Liver (tissue), 9 donors: ENCODE measurements around the gene BCL7C. TPM values are rescaled to one million over a fixed set of nuclear protein-coding genes. Genes with fewer than 3 reads are reported as not detected.

Experiments used
- DNase-seq: peaks from one replicate; pipeline ENCODE4 v3.0.0-alpha.2; 2017; ENCODE audit warnings: low spot score
- H3K27ac ChIP-seq, 2 donors: one replicate each; pipeline ENCODE4 v1.7.0; 2013; ENCODE audit warnings: inconsistent platforms in 2 of 2, low read length in 2 of 2, control low read depth in 1 of 2, low read depth in 1 of 2, mild to moderate bottlenecking in 1 of 2
- H3K27me3 ChIP-seq, 4 donors: one replicate each; pipeline versions ENCODE4 v1.6.1 to v1.7.0; 2013; ENCODE audit warnings: low read length in 3 of 4, inconsistent platforms in 1 of 4, mild to moderate bottlenecking in 1 of 4, moderate library complexity in 1 of 4; ENCODE audit not compliant: control insufficient read depth in 4 of 4, insufficient read depth in 4 of 4
- H3K36me3 ChIP-seq, 4 donors: one replicate each; pipeline versions ENCODE4 v1.6.1 to v1.7.0; 2013; ENCODE audit warnings: low read length in 3 of 4, mild to moderate bottlenecking in 3 of 4, low read depth in 1 of 4, moderate library complexity in 1 of 4; ENCODE audit not compliant: control insufficient read depth in 4 of 4, insufficient read depth in 3 of 4
- H3K4me1 ChIP-seq, 4 donors: one replicate each; pipeline versions ENCODE4 v1.6.1 to v1.7.0; 2013; ENCODE audit warnings: low read length in 3 of 4, mild to moderate bottlenecking in 3 of 4, moderate library complexity in 1 of 4; ENCODE audit not compliant: control insufficient read depth in 4 of 4, insufficient read depth in 4 of 4
- H3K4me3 ChIP-seq, 3 donors: one replicate each; pipeline versions ENCODE4 v1.6.1 to v1.7.0; 2013; ENCODE audit warnings: low read length in 3 of 3, control low read depth in 1 of 3, low read depth in 1 of 3, mild to moderate bottlenecking in 1 of 3
- H3K9ac ChIP-seq, 2 donors: one replicate each; pipeline ENCODE4 v1.7.0; 2013; ENCODE audit warnings: low read length in 2 of 2, mild to moderate bottlenecking in 2 of 2, moderate library complexity in 2 of 2, control low read depth in 1 of 2, low read depth in 1 of 2
- H3K9me3 ChIP-seq, 4 donors: one replicate each; pipeline versions ENCODE4 v1.6.1 to v1.7.0; 2013; ENCODE audit warnings: low read length in 3 of 4; ENCODE audit not compliant: control insufficient read depth in 4 of 4
- EGR1 ChIP-seq, 2 donors: IDR thresholded peaks; 2 replicates each; pipeline ENCODE4 v1.6.1; 2016 to 2018; ENCODE audit warnings: antibody characterized with exemption in 2 of 2, low read depth in 2 of 2
- FOXA1 ChIP-seq: IDR thresholded peaks from 2 replicates; pipeline ENCODE4 v1.6.1; 2016; ENCODE audit warnings: antibody characterized with exemption
- FOXA2 ChIP-seq: IDR thresholded peaks from 2 replicates; pipeline ENCODE4 v1.6.1; 2016; ENCODE audit warnings: antibody characterized with exemption
- GABPA ChIP-seq, 2 donors: IDR thresholded peaks in 1 of 2; conservative IDR thresholded peaks in 1 of 2; 2 replicates each; pipeline ENCODE4 v1.6.1; 2016; ENCODE audit warnings: antibody characterized with exemption in 2 of 2, mild to moderate bottlenecking in 1 of 2, moderate library complexity in 1 of 2
- HNF4A ChIP-seq, 2 donors: conservative IDR thresholded peaks; 2 replicates each; pipeline ENCODE4 v1.6.1; 2016; ENCODE audit warnings: antibody characterized with exemption in 2 of 2, mild to moderate bottlenecking in 2 of 2
- HNF4G ChIP-seq: IDR thresholded peaks from 2 replicates; pipeline ENCODE4 v1.6.1; 2016; ENCODE audit warnings: antibody characterized with exemption
- JUND ChIP-seq, 2 donors: IDR thresholded peaks; 2 replicates each; pipeline ENCODE4 v1.6.1; 2016; ENCODE audit warnings: antibody characterized with exemption in 2 of 2
- NR2F2 ChIP-seq: IDR thresholded peaks from 2 replicates; pipeline ENCODE4 v1.6.1; 2016; ENCODE audit warnings: antibody characterized with exemption
- RAD21 ChIP-seq, 2 donors: IDR thresholded peaks; 2 replicates each; pipeline ENCODE4 v1.6.1; 2016; ENCODE audit warnings: antibody characterized with exemption in 2 of 2, mild to moderate bottlenecking in 2 of 2
- RXRA ChIP-seq, 2 donors: IDR thresholded peaks; 2 replicates each; pipeline ENCODE4 v1.6.1; 2017 to 2018; ENCODE audit warnings: antibody characterized with exemption in 2 of 2, mild to moderate bottlenecking in 1 of 2
- SP1 ChIP-seq: IDR thresholded peaks from 2 replicates; pipeline ENCODE4 v1.6.1; 2018; ENCODE audit warnings: antibody characterized with exemption, mild to moderate bottlenecking
- TAF1 ChIP-seq: conservative IDR thresholded peaks from 2 replicates; pipeline ENCODE4 v1.6.1; 2016; ENCODE audit warnings: antibody characterized with exemption, mild to moderate bottlenecking
- YY1 ChIP-seq: IDR thresholded peaks from 2 replicates; pipeline ENCODE4 v1.6.1; 2016; ENCODE audit warnings: antibody characterized with exemption, mild to moderate bottlenecking
- WGBS: extraction: QIAGEN DNeasy Blood & Tissue Kit; methylation state at CpG from one replicate; pipeline ENCODE4 v1.1.7; 2013; 5-methylcytosine and 5-hydroxymethylcytosine counted together
- polyA plus RNA-seq, 2 donors: library from polyadenylated mRNA; stranded (reverse) in 1 of 2; unstranded in 1 of 2; fragments of 200-250 nt in 1 of 2; fragments of >200 nt in 1 of 2; fragmentation: Nextera tagmentation in 1 of 2; extraction: Ambion mirVana in 1 of 2; gene quantifications; one replicate each; pipeline versions ENCODE4 v1.2.1 to v1.2.3, GENCODE V29; 2013 to 2015
- total RNA-seq, 2 donors: library from RNA; depleted of rRNA; stranded (reverse); fragments of >200 nt; gene quantifications; one replicate each; pipeline ENCODE4 v1.2.3, GENCODE V29; 2014
- TF ChIP-seq, protein P1 (sequence below): IDR thresholded peaks from 2 replicates; pipeline ENCODE4 v1.6.1; 2016; ENCODE audit warnings: antibody characterized with exemption, mild to moderate bottlenecking
- TF ChIP-seq, protein P2 (sequence below): fragments of 150-350 bp; IDR thresholded peaks from 2 replicates; pipeline ENCODE4 v1.5.1; 2017; ENCODE audit warnings: improper control_type of control experiment, low read depth, low read length; ENCODE audit not compliant: missing input control
- TF ChIP-seq, protein P3 (sequence below): IDR thresholded peaks from 2 replicates; pipeline ENCODE4 v1.6.1; 2016; ENCODE audit warnings: antibody characterized with exemption
- TF ChIP-seq, protein P4 (sequence below): IDR thresholded peaks from 2 replicates; pipeline ENCODE4 v1.6.1; 2016; ENCODE audit warnings: antibody characterized with exemption
- TF ChIP-seq, protein P5 (sequence below): IDR thresholded peaks from 2 replicates; pipeline ENCODE4 v1.6.1; 2016; ENCODE audit warnings: antibody characterized with exemption
- donor health status: healthy.
- donor health status: healthy.
- donor health status: healthy.
- donor health status: healthy.
- donor health status: healthy.

The BCL7C gene
- total and polyA plus RNA-seq, 4 donors, result 3.4 to 7.1 (median 5.5) TPM

DNA sequence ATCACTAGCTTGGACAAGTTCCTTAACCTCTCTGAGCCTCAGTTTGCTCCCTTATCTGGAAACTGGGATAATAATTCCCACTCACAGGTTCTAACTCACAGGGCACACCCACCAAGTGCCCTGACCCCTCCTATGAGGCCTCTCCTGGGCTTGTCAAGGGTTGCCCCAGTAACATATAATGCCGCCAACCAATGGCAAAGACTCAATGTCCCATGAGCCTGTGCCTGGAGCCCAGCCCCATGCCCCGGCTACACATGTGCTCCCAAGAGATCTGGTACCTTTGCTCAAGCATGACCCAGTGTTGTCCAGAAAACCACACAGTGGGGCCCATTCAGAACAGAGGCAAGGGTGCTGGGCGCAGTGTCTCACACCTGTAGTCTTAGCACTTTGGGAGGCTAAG is 21.0 kb upstream of the BCL7C start:
- Histone ChIP-seq H3K27me3 (no peaks in the 10 kb centered on the region), H3K9ac (no peak overlapping the region), H3K27ac (no peak overlapping the region), H3K9me3 (no peaks in the 10 kb centered on the region), H3K36me3 (no peaks in the 10 kb centered on the region), H3K4me3 (no peak overlapping the region), H3K4me1 (no peaks in the 10 kb centered on the region)
- DNase-seq, result no peak
- WGBS, result 97% methylated on average over 3 of the region's 3 CpGs
- TF ChIP-seq, protein P1, sequence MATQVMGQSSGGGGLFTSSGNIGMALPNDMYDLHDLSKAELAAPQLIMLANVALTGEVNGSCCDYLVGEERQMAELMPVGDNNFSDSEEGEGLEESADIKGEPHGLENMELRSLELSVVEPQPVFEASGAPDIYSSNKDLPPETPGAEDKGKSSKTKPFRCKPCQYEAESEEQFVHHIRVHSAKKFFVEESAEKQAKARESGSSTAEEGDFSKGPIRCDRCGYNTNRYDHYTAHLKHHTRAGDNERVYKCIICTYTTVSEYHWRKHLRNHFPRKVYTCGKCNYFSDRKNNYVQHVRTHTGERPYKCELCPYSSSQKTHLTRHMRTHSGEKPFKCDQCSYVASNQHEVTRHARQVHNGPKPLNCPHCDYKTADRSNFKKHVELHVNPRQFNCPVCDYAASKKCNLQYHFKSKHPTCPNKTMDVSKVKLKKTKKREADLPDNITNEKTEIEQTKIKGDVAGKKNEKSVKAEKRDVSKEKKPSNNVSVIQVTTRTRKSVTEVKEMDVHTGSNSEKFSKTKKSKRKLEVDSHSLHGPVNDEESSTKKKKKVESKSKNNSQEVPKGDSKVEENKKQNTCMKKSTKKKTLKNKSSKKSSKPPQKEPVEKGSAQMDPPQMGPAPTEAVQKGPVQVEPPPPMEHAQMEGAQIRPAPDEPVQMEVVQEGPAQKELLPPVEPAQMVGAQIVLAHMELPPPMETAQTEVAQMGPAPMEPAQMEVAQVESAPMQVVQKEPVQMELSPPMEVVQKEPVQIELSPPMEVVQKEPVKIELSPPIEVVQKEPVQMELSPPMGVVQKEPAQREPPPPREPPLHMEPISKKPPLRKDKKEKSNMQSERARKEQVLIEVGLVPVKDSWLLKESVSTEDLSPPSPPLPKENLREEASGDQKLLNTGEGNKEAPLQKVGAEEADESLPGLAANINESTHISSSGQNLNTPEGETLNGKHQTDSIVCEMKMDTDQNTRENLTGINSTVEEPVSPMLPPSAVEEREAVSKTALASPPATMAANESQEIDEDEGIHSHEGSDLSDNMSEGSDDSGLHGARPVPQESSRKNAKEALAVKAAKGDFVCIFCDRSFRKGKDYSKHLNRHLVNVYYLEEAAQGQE, result no peak
- TF ChIP-seq EGR1 (IDR thresholded peaks at IDR 0.05; ENCODE audit: low read depth in 2 of 2), result no peak
- no peak for TF ChIP-seq FOXA1
- no peak for TF ChIP-seq NR2F2
- TF ChIP-seq RXRA (IDR thresholded peaks at IDR 0.05), result no peak
- TF ChIP-seq, protein P2, sequence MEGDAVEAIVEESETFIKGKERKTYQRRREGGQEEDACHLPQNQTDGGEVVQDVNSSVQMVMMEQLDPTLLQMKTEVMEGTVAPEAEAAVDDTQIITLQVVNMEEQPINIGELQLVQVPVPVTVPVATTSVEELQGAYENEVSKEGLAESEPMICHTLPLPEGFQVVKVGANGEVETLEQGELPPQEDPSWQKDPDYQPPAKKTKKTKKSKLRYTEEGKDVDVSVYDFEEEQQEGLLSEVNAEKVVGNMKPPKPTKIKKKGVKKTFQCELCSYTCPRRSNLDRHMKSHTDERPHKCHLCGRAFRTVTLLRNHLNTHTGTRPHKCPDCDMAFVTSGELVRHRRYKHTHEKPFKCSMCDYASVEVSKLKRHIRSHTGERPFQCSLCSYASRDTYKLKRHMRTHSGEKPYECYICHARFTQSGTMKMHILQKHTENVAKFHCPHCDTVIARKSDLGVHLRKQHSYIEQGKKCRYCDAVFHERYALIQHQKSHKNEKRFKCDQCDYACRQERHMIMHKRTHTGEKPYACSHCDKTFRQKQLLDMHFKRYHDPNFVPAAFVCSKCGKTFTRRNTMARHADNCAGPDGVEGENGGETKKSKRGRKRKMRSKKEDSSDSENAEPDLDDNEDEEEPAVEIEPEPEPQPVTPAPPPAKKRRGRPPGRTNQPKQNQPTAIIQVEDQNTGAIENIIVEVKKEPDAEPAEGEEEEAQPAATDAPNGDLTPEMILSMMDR, result no peak
- TF ChIP-seq, protein P3, sequence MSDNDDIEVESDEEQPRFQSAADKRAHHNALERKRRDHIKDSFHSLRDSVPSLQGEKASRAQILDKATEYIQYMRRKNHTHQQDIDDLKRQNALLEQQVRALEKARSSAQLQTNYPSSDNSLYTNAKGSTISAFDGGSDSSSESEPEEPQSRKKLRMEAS, result no peak
- no peak for TF ChIP-seq JUND (IDR thresholded peaks at IDR 0.05)
- TF ChIP-seq GABPA (IDR thresholded peaks at IDR 0.05 in 1 of 2, conservative IDR thresholded peaks at IDR 0.05 in 1 of 2), result no peak
- TF ChIP-seq HNF4G, result no peak
- no peak for TF ChIP-seq YY1
- TF ChIP-seq RAD21 (IDR thresholded peaks at IDR 0.05), result no peak
- TF ChIP-seq FOXA2, result no peak
- no peak for TF ChIP-seq TAF1
- TF ChIP-seq, protein P4, sequence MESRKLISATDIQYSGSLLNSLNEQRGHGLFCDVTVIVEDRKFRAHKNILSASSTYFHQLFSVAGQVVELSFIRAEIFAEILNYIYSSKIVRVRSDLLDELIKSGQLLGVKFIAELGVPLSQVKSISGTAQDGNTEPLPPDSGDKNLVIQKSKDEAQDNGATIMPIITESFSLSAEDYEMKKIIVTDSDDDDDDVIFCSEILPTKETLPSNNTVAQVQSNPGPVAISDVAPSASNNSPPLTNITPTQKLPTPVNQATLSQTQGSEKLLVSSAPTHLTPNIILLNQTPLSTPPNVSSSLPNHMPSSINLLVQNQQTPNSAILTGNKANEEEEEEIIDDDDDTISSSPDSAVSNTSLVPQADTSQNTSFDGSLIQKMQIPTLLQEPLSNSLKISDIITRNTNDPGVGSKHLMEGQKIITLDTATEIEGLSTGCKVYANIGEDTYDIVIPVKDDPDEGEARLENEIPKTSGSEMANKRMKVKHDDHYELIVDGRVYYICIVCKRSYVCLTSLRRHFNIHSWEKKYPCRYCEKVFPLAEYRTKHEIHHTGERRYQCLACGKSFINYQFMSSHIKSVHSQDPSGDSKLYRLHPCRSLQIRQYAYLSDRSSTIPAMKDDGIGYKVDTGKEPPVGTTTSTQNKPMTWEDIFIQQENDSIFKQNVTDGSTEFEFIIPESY, result no peak
- no peak for TF ChIP-seq HNF4A (conservative IDR thresholded peaks at IDR 0.05)
- TF ChIP-seq, protein P5, sequence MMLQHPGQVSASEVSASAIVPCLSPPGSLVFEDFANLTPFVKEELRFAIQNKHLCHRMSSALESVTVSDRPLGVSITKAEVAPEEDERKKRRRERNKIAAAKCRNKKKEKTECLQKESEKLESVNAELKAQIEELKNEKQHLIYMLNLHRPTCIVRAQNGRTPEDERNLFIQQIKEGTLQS, result no peak
- TF ChIP-seq SP1, result no peak
